ENCODE measurements around the gene EPS8L1.

- TF ChIP-seq EZH2 (IDR thresholded peaks at IDR 0.05; ENCODE audit: borderline replicate concordance, insufficient read depth, low read depth, low read length, poor library complexity, severe bottlenecking) (no peak), CTCF (IDR thresholded peaks at IDR 0.05) (no peak)
These were observed 37.9 kb downstream of the EPS8L1 start for GRCh38 chr19:55113570-55114039.

Measured in B cell (primary cell).